ENCODE measurements around the gene ASAP3.

GRCh38 chr1:23394181-23394580 lies 89.8 kb downstream of the ASAP3 start:
- TF ChIP-seq CTCF (IDR thresholded peaks at IDR 0.05; ENCODE audit: extremely low read depth in 1 of 2, insufficient read depth in 1 of 2, low read depth in 1 of 2, low read length in 2 of 2) (no peak), MYC (IDR thresholded peaks at IDR 0.05; ENCODE audit: low read depth, low read length) (no peak), FOS (IDR thresholded peaks at IDR 0.05; ENCODE audit: borderline replicate concordance, insufficient read depth, low read length) (no peak), POLR2AphosphoS5 (IDR thresholded peaks at IDR 0.05; ENCODE audit: insufficient read depth, low read depth, low read length) (no peak), POLR2A (IDR thresholded peaks at IDR 0.05; ENCODE audit: low read depth, low read length) (no peak)

All from endothelial cell of umbilical vein (primary cell).